ENCODE data around the gene RAC2.

The RAC2 gene

GRCh38 chr22:37226514-37226913, 17.6 kb downstream of the RAC2 start:
- Histone ChIP-seq H3K36me3 (no peaks in the 10 kb centered on the region), H3K27me3 (peaks cover 0 to 37% of the 10 kb centered on the region in 2 donors), H3K4me1 (peaks cover 0 to 9% (median 0%) of the 10 kb centered on the region in 4 donors), H3K27ac (no peak overlapping the region), H3K4me3 (no peak overlapping the region), H3K9me3 (no peaks in the 10 kb centered on the region)
- no peak for DNase-seq
- no peak for TF ChIP-seq CTCF (IDR thresholded peaks at IDR 0.05)
- intact Hi-C loops (cut with DNase I; ENCODE audit: low total_unique reads): no loop called here

GRCh38 chr22:37226087-37226486, 18.0 kb downstream of the RAC2 start:
- no peak for TF ChIP-seq CTCF (IDR thresholded peaks at IDR 0.05)
- Histone ChIP-seq H3K36me3 (no peaks in the 10 kb centered on the region), H3K27ac (no peak overlapping the region), H3K4me1 (peaks cover 0 to 9% (median 0%) of the 10 kb centered on the region in 4 donors), H3K9me3 (no peaks in the 10 kb centered on the region), H3K4me3 (no peak overlapping the region), H3K27me3 (peaks cover 0 to 37% of the 10 kb centered on the region in 2 donors)
- intact Hi-C loops (cut with DNase I; ENCODE audit: low total_unique reads): no loop called here
- DNase-seq: no peak

- TF ChIP-seq CTCF (IDR thresholded peaks at IDR 0.05): no peak
- DNase-seq: no peak
- Histone ChIP-seq H3K4me1 (peaks cover 0 to 9% (median 0%) of the 10 kb centered on the region in 4 donors), H3K27me3 (peaks cover 0 to 38% of the 10 kb centered on the region in 2 donors), H3K4me3 (no peak overlapping the region), H3K36me3 (no peaks in the 10 kb centered on the region), H3K9me3 (no peaks in the 10 kb centered on the region), H3K27ac (no peak overlapping the region)
- intact Hi-C loops (cut with DNase I; ENCODE audit: low total_unique reads): no loop called here
Measured at GRCh38 chr22:37225481-37225880, 18.6 kb downstream of the RAC2 start.

- Histone ChIP-seq H3K27me3 (peaks cover 0 to 36% of the 10 kb centered on the region in 2 donors), H3K36me3 (no peaks in the 10 kb centered on the region), H3K4me3 (no peak overlapping the region), H3K4me1 (peaks cover 0 to 9% (median 0%) of the 10 kb centered on the region in 4 donors), H3K27ac (no peak overlapping the region), H3K9me3 (no peaks in the 10 kb centered on the region)
- no peak for TF ChIP-seq CTCF (IDR thresholded peaks at IDR 0.05)
- DNase-seq: no peak
- intact Hi-C loops (cut with DNase I; ENCODE audit: low total_unique reads): no loop called here
Measured at GRCh38 chr22:37224757-37225420, 19.2 kb downstream of the RAC2 start.

- Histone ChIP-seq H3K27me3 (peaks cover 0 to 40% of the 10 kb centered on the region in 2 donors), H3K27ac (no peak overlapping the region), H3K9me3 (no peaks in the 10 kb centered on the region), H3K4me3 (no peak overlapping the region), H3K4me1 (peaks cover 0 to under 1% (median 0%) of the 10 kb centered on the region in 4 donors), H3K36me3 (no peaks in the 10 kb centered on the region)
- DNase-seq: no peak
- intact Hi-C loops (cut with DNase I; ENCODE audit: low total_unique reads): no loop called here
- no peak for TF ChIP-seq CTCF (IDR thresholded peaks at IDR 0.05)
Measured at GRCh38 chr22:37223965-37224551, 20.0 kb downstream of the RAC2 start.

All from tibial artery (tissue), 4 donors.